ENCODE measurements around the gene GHDC. TPM values are rescaled to one million over a fixed set of nuclear protein-coding genes. Genes with fewer than 3 reads are reported as not detected.
"Not testable (repeated sequence)": the region's sequence is repeated elsewhere in the genome, so short reads cannot be mapped to it uniquely, and the experiment has no call there.

The GHDC gene
- total RNA-seq, 1 experiment from 2014 or later, result 8.9 TPM

- H3K27me3 Mint-ChIP-seq (ENCODE audit: insufficient read depth, unreplicated experiment), result no peaks in the 10 kb centered on the region
- ChIA-PET CTCF (no interaction called here), POLR2A (no interaction called here)
- no peak overlapping the region for H3K27ac Mint-ChIP-seq (ENCODE audit: low read depth, unreplicated experiment)
- no peak for DNase-seq (ENCODE audit: unreplicated experiment)
- H3K4me3 Mint-ChIP-seq (ENCODE audit: unreplicated experiment), result no peak overlapping the region
- H3K36me3 Mint-ChIP-seq (ENCODE audit: insufficient read depth, unreplicated experiment), result peaks cover 88% of the 10 kb centered on the region
- H3K9me3 Mint-ChIP-seq (ENCODE audit: unreplicated experiment), result no peaks in the 10 kb centered on the region
- intact Hi-C loops (cut with micrococcal nuclease), result no loop called here
- no peak for TF ChIP-seq CTCF (IDR thresholded peaks at IDR 0.05; ENCODE audit: unreplicated experiment)
- H3K4me1 Mint-ChIP-seq (ENCODE audit: insufficient read depth, unreplicated experiment), result no peaks in the 10 kb centered on the region
- no TSS peak for BruUV-seq (replicated peaks)
Observed at GRCh38 chr17:42212382-42212781, 18.1 kb upstream of the GHDC start.

- H3K4me1 Mint-ChIP-seq (ENCODE audit: insufficient read depth, unreplicated experiment); H3K27ac Mint-ChIP-seq (ENCODE audit: low read depth, unreplicated experiment); BruUV-seq (replicated peaks); intact Hi-C loops (cut with micrococcal nuclease); H3K9me3 Mint-ChIP-seq (ENCODE audit: unreplicated experiment); H3K4me3 Mint-ChIP-seq (ENCODE audit: unreplicated experiment); DNase-seq (ENCODE audit: unreplicated experiment); H3K27me3 Mint-ChIP-seq (ENCODE audit: insufficient read depth, unreplicated experiment): not testable (repeated sequence)
- CTCF ChIA-PET, result interaction anchor here (0.6 kb wide), 1 partner anchor 75 kb away, joined by 3 read pairs; no protein-coding TSS in a partner anchor
- POLR2A ChIA-PET, result interaction anchor here (1.0 kb wide), 1 partner anchor 21 kb away, joined by 3 read pairs; no protein-coding TSS in a partner anchor
- H3K36me3 Mint-ChIP-seq (ENCODE audit: insufficient read depth, unreplicated experiment), result peaks cover 86% of the 10 kb centered on the region
Observed at GRCh38 chr17:42211921-42212341, 17.6 kb upstream of the GHDC start.

- POLR2A ChIA-PET, result no interaction called here
- no TSS peak for BruUV-seq (replicated peaks)
- Mint-ChIP-seq H3K4me3 (ENCODE audit: unreplicated experiment) (no peak overlapping the region), H3K36me3 (ENCODE audit: insufficient read depth, unreplicated experiment) (peaks cover 86% of the 10 kb centered on the region), H3K4me1 (ENCODE audit: insufficient read depth, unreplicated experiment) (no peaks in the 10 kb centered on the region), H3K27ac (ENCODE audit: low read depth, unreplicated experiment) (no peak overlapping the region), H3K27me3 (ENCODE audit: insufficient read depth, unreplicated experiment) (no peaks in the 10 kb centered on the region), H3K9me3 (ENCODE audit: unreplicated experiment) (no peaks in the 10 kb centered on the region)
- intact Hi-C loops (cut with micrococcal nuclease), result no loop called here
- TF ChIP-seq CTCF (IDR thresholded peaks at IDR 0.05; ENCODE audit: unreplicated experiment), result no peak
- CTCF ChIA-PET, result interaction anchor here (1.3 kb wide), 1 partner anchor 13 kb away, joined by 3 read pairs; no protein-coding TSS in a partner anchor
- no peak for DNase-seq (ENCODE audit: unreplicated experiment)
Observed at GRCh38 chr17:42210046-42210445, 15.8 kb upstream of the GHDC start.

GRCh38 chr17:42206153-42206612 is 11.9 kb upstream of the GHDC start:
- H3K9me3 Mint-ChIP-seq (ENCODE audit: unreplicated experiment); H3K27ac Mint-ChIP-seq (ENCODE audit: low read depth, unreplicated experiment); intact Hi-C loops (cut with micrococcal nuclease); CTCF ChIA-PET; POLR2A ChIA-PET; H3K4me3 Mint-ChIP-seq (ENCODE audit: unreplicated experiment); H3K4me1 Mint-ChIP-seq (ENCODE audit: insufficient read depth, unreplicated experiment); BruUV-seq (replicated peaks); DNase-seq (ENCODE audit: unreplicated experiment); H3K27me3 Mint-ChIP-seq (ENCODE audit: insufficient read depth, unreplicated experiment): not testable (repeated sequence)
- H3K36me3 Mint-ChIP-seq (ENCODE audit: insufficient read depth, unreplicated experiment), result peaks cover 83% of the 10 kb centered on the region

- ChIA-PET CTCF (interaction anchor here (1.1 kb wide), 1 partner anchor 136 kb away, joined by 3 read pairs; no protein-coding TSS in a partner anchor), POLR2A (interaction anchor here (0.6 kb wide), 1 partner anchor 484 kb away, joined by 3 read pairs; no protein-coding TSS in a partner anchor)
- no peak for DNase-seq (ENCODE audit: unreplicated experiment)
- intact Hi-C loops (cut with micrococcal nuclease), result no loop called here
- H3K9me3 Mint-ChIP-seq (ENCODE audit: unreplicated experiment), result no peaks in the 10 kb centered on the region
- no peak for TF ChIP-seq CTCF (IDR thresholded peaks at IDR 0.05; ENCODE audit: unreplicated experiment)
- H3K4me3 Mint-ChIP-seq (ENCODE audit: unreplicated experiment), result no peak overlapping the region
- H3K27ac Mint-ChIP-seq (ENCODE audit: low read depth, unreplicated experiment), result no peak overlapping the region
- BruUV-seq (replicated peaks), result no TSS peak
- no peaks in the 10 kb centered on the region for H3K27me3 Mint-ChIP-seq (ENCODE audit: insufficient read depth, unreplicated experiment)
- H3K36me3 Mint-ChIP-seq (ENCODE audit: insufficient read depth, unreplicated experiment), result peaks cover 59% of the 10 kb centered on the region
- no peaks in the 10 kb centered on the region for H3K4me1 Mint-ChIP-seq (ENCODE audit: insufficient read depth, unreplicated experiment)
Observed at GRCh38 chr17:42203354-42203753, 9.1 kb upstream of the GHDC start.

Measured in MCF 10A (cell line).